NCI-H69 (cell line): ENCODE measurements around the gene ZC3H18.
A peak's percentile ranks its signal among the peaks of the same experiment; 100 is the strongest.

Source experiments
- DNase-seq: peaks from one replicate; lab custom pipeline; 2025; lab: John Stamatoyannopoulos, UW

The ZC3H18 gene

DNA sequence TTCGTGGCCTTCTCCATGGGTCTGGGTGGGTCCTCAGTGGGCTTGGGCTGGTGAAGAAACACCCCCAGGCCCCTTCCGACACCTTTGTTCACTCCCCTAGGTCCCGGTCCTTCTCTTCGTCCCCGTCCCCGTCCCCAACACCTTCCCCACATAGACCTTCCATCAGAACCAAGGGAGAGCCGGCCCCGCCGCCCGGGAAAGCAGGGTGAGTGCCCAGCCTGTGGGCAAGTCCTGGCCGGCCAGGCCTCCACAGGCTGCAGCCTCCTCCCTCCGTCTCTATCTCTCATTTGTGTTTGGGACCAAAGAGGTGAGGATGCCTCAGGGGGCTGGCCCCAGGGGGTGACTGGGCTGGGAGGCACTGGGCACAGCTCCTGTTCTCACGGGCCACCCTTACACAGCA is 53.7 kb downstream of the ZC3H18 start:
- no peak for DNase-seq

- no peak for DNase-seq
Measured at GRCh38 chr16:88624481-88624880, 54.3 kb downstream of the ZC3H18 start.

GRCh38 chr16:88624977-88625576 is 54.9 kb downstream of the ZC3H18 start:
- DNase-seq = no peak

DNA sequence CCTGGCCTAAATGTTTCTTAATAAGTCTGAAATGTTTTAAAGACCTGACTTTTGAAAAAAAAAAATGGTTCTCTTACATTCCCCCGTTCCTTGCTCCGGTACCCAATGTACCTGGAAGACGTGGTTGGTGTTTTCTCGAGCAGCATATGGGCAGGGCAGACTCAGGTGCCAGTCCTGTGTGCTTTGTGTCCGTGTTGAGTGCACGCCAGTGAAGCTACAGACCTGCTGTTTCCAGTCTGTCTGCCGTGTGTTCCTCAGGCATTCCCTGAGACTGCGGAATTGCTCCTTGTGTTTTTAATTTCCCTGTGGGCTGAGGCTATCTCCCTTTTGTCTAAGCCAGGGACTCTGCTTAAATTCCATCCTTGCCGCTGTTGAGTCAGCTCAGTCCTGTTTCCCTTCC is 56.4 kb downstream of the ZC3H18 start:
- no peak for DNase-seq

- no peak for DNase-seq
Measured at GRCh38 chr16:88627531-88628411, 57.6 kb downstream of the ZC3H18 start.

DNA sequence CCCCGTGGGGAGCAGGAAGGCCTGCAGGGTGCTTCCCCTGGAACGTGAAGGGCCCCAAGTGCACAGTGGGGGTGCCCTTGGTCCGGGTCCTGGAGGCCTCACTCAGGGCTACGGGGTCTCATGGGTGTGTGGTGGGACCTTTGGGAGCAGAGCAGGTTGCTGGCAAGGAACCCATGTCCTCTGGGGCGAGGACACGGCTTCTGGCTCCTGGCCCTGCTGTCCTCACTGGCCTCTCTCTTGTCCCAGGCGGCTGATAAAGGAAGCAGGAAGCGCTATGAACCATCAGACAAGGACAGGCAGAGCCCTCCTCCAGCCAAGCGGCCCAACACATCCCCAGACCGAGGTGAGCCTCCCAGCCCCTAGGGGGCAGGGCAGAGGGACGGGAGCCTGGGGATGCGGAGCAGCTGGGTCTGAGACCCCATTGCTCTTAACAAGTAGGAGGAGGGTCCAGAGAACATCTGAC is 58.3 kb downstream of the ZC3H18 start:
- peak; percentile 12 for DNase-seq

GRCh38 chr16:88629835-88630234 is 59.6 kb downstream of the ZC3H18 start:
- no peak for DNase-seq

GRCh38 chr16:88630433-88630832 is 60.2 kb downstream of the ZC3H18 start:
- DNase-seq = no peak

- no peak for DNase-seq
Measured at GRCh38 chr16:88630941-88631340, 60.7 kb downstream of the ZC3H18 start.

GRCh38 chr16:88631384-88631783 is 61.2 kb downstream of the ZC3H18 start:
- no peak for DNase-seq

GRCh38 chr16:88631920-88632586 is 61.9 kb downstream of the ZC3H18 start:
- DNase-seq = no peak

GRCh38 chr16:88632587-88632930 is 62.4 kb downstream of the ZC3H18 start:
- no peak for DNase-seq

GRCh38 chr16:88633684-88634140 is 63.5 kb downstream of the ZC3H18 start:
- no peak for DNase-seq

- DNase-seq = no peak
Measured at GRCh38 chr16:88634141-88634993, 64.2 kb downstream of the ZC3H18 start.

GRCh38 chr16:88634994-88635670 is 64.9 kb downstream of the ZC3H18 start:
- DNase-seq = peak; percentile 5

GRCh38 chr16:88635671-88636319 is 65.6 kb downstream of the ZC3H18 start:
- peak; percentile 44 for DNase-seq

- DNase-seq = no peak
Measured at GRCh38 chr16:88636488-88637265, 66.5 kb downstream of the ZC3H18 start.

DNA sequence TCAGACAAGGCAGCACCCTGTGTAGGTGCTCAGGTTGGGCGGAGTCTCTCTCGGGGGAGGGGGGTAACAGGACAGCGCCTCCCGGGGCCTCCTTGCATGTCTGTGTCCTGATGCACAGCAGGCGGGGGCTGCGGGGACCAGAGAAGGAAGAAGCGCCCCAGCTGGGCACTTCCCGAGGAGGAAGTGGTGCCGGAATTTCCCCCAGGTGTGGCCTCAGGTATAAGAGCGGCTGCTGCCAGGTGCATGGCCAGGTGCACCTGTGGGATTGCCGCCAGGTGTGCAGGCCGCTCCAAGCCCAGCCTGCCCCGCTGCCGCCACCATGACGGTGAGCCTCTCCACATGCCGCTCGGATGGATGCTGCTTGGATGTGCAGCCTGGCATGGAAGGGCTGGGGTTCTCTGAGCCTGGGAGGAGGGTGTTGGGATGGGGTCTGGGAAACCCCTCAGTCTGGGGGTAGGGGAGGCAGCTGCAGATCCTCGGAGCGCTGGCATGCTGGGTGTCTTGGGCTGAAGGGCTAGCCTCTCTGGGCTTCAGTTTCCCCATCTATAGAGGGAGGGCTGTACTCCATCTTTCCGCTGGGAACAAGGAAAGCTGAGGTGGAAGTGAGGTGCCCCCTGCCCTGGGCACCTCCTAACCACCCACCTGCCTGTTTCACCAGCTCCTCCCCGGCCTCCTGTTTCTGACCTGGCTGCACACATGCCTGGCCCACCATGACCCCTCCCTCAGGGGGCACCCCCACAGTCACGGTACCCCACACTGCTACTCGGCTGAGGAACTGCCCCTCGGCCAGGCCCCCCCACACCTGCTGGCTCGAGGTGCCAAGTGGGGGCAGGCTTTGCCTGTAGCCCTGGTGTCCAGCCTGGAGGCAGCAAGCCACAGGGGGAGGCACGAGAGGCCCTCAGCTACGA is 68.4 kb downstream of the ZC3H18 start, which contains the start of gene IL17C:
Gene IL17C, plus strand, starts transcription at position 250 of the 908 bp plus-strand sequence. Its CDS starts 70 bp downstream, at position 320.
- peak; percentile 81 for DNase-seq
